ENCODE results near the gene ZC3H10. TPM values are rescaled to one million over a fixed set of nuclear protein-coding genes. Genes with fewer than 3 reads are reported as not detected.

ZC3H10 gene
- total and polyA plus RNA-seq, 2 of the 13 experiments (the other 11 are each of a cell fraction or from before 2014, with no cell fraction given) = 0.70 to 2.3 TPM

- TF ChIP-seq ZXDC (CRISPR knock-in tag; IDR thresholded peaks at IDR 0.05) (no peak; the same call in 1 of the 2 replicates), CREB3 (CRISPR knock-in tag; IDR thresholded peaks at IDR 0.05) (no peak), PCBP1 (IDR thresholded peaks at IDR 0.05; ENCODE audit: borderline replicate concordance, low read depth, low read length) (no peak), ZNF225 (CRISPR knock-in tag; IDR thresholded peaks at IDR 0.05) (peak; percentile 89; the same call in 1 of the 2 replicates), ATF3 (CRISPR knock-in tag; IDR thresholded peaks at IDR 0.05) (peak; percentile 56; the same call in 1 of the 2 replicates), MYPOP (CRISPR knock-in tag; IDR thresholded peaks at IDR 0.05) (peak; percentile 92), HNRNPH1 (optimal IDR thresholded peaks at IDR 0.05; ENCODE audit: low read depth, low read length) (peak; percentile 78), HMGA1 (CRISPR knock-in tag; conservative IDR thresholded peaks at IDR 0.05) (no peak), KAT8 (CRISPR knock-in tag; IDR thresholded peaks at IDR 0.05) (peak; percentile 89), ZNF607 (CRISPR knock-in tag; IDR thresholded peaks at IDR 0.05; ENCODE audit: borderline replicate concordance) (peak; percentile 46; the same call in 1 of the 2 replicates), ATM (IDR thresholded peaks at IDR 0.05; ENCODE audit: borderline replicate concordance) (no peak), ZNF318 (CRISPR knock-in tag; IDR thresholded peaks at IDR 0.05) (peak; percentile 93), ZNF614 (CRISPR knock-in tag; IDR thresholded peaks at IDR 0.05; ENCODE audit: borderline replicate concordance) (peak; percentile 98), ZBTB21 (CRISPR knock-in tag; IDR thresholded peaks at IDR 0.05) (0 out of 2 replicates have a peak, but pooled peaks have one; percentile 37)
Observed at GRCh38 chr12:56081393-56082347, 36.4 kb upstream of the ZC3H10 start (continued).

All from HepG2 (cell line).